GM12864 (cell line): Measurements from ENCODE around the gene BIRC6.
"Not testable (repeated sequence)": the region's sequence is repeated elsewhere in the genome, so short reads cannot be mapped to it uniquely, and the experiment has no call there.

Source experiments
- DNase-seq: peaks from one replicate; pipeline ENCODE4 v3.0.0-alpha.2; 2011; ENCODE audit warnings: low read depth
- H3K4me3 ChIP-seq: 2 replicates; pipeline ENCODE4 v1.5.1; 2011; ENCODE audit warnings: mild to moderate bottlenecking, low read depth, low read length, control low read depth
- TF ChIP-seq, protein P1 (sequence below): IDR thresholded peaks from 2 replicates; pipeline ENCODE4 v1.5.1; 2011; ENCODE audit warnings: low read depth, mild to moderate bottlenecking, moderate library complexity, low read length, control low read depth, inconsistent platforms; ENCODE audit errors: missing control alignments

Gene BIRC6

GRCh38 chr2:32626639-32627221 is 269.9 kb downstream of the BIRC6 start:
- DNase-seq, result no peak
- TF ChIP-seq, protein P1, sequence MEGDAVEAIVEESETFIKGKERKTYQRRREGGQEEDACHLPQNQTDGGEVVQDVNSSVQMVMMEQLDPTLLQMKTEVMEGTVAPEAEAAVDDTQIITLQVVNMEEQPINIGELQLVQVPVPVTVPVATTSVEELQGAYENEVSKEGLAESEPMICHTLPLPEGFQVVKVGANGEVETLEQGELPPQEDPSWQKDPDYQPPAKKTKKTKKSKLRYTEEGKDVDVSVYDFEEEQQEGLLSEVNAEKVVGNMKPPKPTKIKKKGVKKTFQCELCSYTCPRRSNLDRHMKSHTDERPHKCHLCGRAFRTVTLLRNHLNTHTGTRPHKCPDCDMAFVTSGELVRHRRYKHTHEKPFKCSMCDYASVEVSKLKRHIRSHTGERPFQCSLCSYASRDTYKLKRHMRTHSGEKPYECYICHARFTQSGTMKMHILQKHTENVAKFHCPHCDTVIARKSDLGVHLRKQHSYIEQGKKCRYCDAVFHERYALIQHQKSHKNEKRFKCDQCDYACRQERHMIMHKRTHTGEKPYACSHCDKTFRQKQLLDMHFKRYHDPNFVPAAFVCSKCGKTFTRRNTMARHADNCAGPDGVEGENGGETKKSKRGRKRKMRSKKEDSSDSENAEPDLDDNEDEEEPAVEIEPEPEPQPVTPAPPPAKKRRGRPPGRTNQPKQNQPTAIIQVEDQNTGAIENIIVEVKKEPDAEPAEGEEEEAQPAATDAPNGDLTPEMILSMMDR, result no peak
- peak overlapping the region; percentile 89; the same call in 1 of the 2 replicates for H3K4me3 ChIP-seq

GRCh38 chr2:32627441-32627813 is 270.6 kb downstream of the BIRC6 start:
- H3K4me3 ChIP-seq, result peak overlapping the region; percentile 89
- DNase-seq, result no peak
- TF ChIP-seq, protein P1, result peak; percentile 10

- TF ChIP-seq, protein P1, result no peak
- H3K4me3 ChIP-seq, result peak within 1 kb of the TSS; percentile 89
- peak; percentile 87 for DNase-seq
Measured at GRCh38 chr2:32627814-32628579, 271.2 kb downstream of the BIRC6 start, which contains the start of gene TTC27. TSS of gene TTC27 (plus strand) at chr2:32628050. CDS start at chr2:32628293, 243 bp downstream.

DNA sequence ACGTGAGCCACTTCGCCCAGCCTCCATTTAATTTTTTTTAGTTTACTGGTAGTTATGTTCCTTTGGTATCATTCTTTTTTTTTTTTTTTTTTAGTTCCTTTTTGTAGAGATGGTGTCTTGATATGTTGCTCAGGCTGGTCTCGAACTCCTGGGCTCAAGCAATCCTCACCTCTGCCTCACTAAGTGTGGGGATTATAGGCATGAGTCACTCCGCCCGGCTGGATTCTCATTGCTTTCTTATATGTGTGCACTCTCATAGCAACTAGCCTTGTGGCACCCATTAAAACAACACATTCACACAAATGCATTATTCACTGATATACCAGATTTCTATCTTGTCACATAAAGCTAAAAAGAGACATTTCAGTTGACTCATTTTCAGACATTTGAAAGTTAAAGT is 275.3 kb downstream of the BIRC6 start:
- TF ChIP-seq, protein P1, result no peak
- DNase-seq, result no peak
- no peak overlapping the region for H3K4me3 ChIP-seq

DNA sequence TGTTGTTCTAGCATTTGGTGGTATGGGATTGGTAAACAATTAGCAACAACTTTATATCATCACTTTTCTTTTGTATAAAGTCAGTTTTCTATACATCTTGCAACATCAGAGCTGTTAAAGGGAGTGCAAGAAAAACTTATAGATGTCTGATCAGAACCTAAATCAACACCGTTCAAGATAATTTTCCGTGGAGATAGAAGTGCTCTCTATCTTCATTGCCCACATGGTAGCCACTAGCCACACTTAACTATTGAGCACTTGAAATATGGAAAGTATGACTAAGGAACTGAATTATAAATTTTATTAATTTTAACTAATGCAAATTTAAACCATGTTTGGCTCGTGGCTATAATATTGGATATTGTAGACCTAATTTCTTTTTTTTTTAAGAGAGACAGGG is 276.2 kb downstream of the BIRC6 start:
- DNase-seq, result no peak
- no peak overlapping the region for H3K4me3 ChIP-seq

GRCh38 chr2:32638548-32638947 is 281.7 kb downstream of the BIRC6 start:
- not testable (repeated sequence) for H3K4me3 ChIP-seq, DNase-seq

More for the DNA sequence above, 276.2 kb downstream of the BIRC6 start:
- TF ChIP-seq, protein P1, result no peak

DNA sequence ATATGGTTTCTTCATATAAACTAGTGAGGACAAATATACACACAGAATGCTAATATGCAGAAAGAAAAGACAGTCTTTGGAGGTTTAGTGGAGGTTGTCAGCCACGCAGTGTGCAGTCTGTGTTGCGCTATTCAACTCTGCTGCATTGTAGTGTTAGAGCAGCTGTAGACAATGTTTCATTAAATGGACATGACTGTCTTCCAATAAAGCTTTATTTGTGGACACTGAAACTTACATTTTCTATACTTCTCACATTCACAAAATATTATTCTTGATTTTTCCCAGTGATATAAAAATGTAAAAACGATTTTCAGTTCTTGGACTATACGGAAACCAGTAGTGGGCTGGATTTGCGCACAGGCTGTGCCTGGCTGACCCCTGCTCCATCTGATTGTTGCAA is 284.4 kb downstream of the BIRC6 start:
- TF ChIP-seq, protein P1, result no peak
- H3K4me3 ChIP-seq, result no peak overlapping the region
- DNase-seq, result no peak
